AG10803 (cell line): Measurements from ENCODE around the gene RPL18.

Experiments
- DNase-seq: peaks from one replicate; pipeline ENCODE4 v3.0.0; 2010; ENCODE audit warnings: low read depth
- H3K4me3 ChIP-seq: 2 replicates; pipeline ENCODE4 v1.5.1; 2011; ENCODE audit warnings: mild to moderate bottlenecking, low read length, control low read depth
- TF ChIP-seq, protein P1 (sequence below): conservative IDR thresholded peaks from 2 replicates; pipeline ENCODE4 v1.5.1; 2011; ENCODE audit warnings: mild to moderate bottlenecking, low read length, control low read depth, inconsistent platforms

Gene RPL18

DNA sequence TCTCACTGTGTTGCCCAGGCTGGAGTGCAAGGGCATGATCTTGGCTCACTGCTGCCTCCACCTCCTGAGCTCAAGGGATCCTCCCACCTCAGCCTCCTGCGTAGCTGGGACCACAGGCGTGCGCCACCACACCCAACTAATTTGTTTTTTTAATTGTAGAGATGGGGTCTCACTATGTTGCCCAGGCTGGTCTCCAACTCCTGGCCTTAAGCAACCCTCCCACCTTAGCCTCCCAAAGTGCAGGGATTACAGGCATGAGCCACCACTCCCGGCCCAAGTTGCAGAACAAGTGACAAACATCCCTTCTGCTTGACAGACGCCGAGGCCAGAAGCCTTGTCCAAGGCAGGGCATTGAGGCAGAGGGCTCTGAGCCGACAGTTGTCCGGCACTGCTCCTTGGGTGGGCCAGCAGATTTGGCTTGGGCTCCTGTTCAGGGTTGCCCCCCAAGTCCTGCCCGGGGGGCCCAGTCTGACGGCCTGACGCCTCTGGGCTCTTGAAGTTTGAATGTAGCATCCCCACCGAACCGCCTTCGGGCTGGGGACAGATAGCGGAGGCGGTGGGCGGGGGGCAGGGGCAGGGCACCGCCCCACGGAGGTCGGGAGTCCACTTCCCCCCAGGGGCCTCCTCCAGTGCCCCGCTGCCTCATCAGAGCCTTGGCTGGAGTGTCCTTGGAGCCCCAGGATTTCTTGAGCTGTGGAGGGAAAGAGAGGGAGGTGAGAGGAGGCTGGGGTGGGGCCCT, 18.1 kb downstream of the RPL18 start:
- DNase-seq: no peak
- H3K4me3 ChIP-seq: no peak overlapping the region
- TF ChIP-seq, protein P1, sequence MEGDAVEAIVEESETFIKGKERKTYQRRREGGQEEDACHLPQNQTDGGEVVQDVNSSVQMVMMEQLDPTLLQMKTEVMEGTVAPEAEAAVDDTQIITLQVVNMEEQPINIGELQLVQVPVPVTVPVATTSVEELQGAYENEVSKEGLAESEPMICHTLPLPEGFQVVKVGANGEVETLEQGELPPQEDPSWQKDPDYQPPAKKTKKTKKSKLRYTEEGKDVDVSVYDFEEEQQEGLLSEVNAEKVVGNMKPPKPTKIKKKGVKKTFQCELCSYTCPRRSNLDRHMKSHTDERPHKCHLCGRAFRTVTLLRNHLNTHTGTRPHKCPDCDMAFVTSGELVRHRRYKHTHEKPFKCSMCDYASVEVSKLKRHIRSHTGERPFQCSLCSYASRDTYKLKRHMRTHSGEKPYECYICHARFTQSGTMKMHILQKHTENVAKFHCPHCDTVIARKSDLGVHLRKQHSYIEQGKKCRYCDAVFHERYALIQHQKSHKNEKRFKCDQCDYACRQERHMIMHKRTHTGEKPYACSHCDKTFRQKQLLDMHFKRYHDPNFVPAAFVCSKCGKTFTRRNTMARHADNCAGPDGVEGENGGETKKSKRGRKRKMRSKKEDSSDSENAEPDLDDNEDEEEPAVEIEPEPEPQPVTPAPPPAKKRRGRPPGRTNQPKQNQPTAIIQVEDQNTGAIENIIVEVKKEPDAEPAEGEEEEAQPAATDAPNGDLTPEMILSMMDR: no peak

DNA sequence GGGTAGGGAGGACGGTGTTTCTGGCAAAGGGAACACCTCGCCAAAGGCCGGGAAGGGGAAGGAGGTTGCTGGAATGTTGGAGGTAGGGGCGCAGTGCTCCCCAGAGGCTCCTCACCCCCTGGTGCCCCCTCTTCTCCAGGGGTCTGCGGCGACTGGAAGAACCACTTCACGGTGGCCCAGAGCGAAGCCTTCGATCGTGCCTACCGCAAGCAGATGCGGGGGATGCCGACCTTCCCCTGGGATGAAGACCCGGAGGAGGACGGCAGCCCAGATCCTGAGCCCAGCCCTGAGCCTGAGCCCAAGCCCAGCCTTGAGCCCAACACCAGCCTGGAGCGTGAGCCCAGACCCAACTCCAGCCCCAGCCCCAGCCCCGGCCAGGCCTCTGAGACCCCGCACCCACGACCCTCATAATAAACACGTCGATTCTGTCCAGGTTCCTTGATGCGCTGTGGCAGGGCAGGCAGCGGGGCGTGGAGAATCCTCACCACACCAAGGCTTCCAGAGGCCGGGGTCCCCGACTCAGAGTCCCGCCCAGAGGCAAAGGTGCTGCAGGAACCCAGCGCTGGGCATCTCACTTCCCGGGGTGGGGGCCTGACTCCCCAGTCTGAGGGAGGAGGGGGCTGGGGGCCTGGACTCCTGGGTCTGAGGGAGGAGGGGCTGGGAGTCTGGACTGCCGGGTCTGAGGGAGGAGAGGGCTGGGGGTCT, 19.8 kb downstream of the RPL18 start:
- no peak for DNase-seq
- TF ChIP-seq, protein P1: no peak
- no peak overlapping the region for H3K4me3 ChIP-seq

DNA sequence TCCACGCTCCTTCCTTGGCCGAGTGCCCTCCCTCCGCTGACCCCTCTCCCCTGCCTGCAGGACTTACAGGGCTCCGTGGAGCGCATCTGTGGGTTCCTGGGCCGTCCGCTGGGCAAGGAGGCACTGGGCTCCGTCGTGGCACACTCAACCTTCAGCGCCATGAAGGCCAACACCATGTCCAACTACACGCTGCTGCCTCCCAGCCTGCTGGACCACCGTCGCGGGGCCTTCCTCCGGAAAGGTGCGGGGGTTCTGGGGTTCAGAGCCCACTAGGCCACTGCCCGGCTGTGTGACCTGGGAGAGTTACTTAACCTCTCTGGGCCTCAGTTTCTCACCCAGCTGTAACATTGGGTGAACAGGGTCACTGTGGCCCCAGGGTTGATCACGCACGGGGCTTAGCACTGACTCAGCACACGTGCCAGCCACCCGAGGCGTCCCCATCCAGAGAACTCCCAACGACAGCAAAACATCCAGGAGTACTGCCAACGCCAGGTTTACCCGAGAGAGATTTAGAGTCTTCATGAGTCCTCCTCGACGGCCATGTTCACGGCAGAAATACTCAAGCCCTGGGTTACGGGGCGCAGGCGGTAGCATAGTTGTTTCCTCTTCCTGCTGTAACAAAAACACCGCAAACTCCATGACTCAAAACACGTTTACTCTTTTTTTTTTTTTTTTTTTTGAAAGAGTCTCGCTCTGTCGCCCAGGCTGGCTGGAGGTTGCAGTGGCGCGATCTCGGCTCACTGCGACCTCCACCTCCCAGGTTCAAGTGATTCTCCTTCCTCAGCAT, 22.1 kb downstream of the RPL18 start:
- no peak for DNase-seq
- TF ChIP-seq, protein P1: no peak
- H3K4me3 ChIP-seq: no peak overlapping the region

DNA sequence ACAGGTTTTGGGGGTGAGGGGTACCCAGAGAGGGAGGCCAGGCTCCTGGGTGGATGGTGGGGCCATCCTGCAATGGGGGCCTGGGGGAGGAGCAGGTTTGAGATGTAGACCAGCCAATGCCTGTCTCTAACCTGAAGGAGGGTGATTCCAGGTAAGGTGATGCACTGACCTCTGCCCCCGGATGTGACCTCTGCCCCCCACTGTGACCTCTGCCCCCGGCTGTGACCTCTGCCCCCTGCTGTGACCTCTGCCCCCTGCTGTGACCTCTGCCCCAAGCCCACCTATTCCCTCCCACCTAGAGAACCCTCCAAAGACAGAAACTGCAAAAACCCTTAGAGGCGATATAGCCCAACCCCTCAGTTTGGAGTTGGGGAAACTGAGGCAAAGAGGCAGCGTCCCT, 22.7 kb downstream of the RPL18 start:
- no peak overlapping the region for H3K4me3 ChIP-seq
- TF ChIP-seq, protein P1: no peak
- no peak for DNase-seq

DNA sequence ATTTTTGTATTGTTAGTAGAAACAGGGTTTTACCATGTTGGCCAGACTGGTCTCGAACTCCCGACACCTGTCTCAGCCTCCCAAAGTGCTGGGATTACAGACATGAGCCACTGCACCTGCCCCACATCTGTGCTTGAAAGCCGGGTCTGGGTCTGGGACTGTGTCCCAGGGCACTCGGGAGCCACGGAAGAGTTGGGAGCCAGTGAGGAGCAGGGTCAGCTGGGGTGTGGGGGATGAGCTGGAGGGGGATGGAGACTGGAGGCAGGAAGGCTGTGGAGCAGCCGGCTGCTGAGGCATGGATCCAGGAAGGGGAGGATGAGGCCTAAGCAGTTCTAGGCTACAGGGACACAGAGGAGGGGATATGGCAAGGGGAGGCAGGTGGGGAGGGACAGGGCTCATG, 23.1 kb downstream of the RPL18 start:
- TF ChIP-seq, protein P1: no peak
- no peak for DNase-seq
- H3K4me3 ChIP-seq: no peak overlapping the region

DNA sequence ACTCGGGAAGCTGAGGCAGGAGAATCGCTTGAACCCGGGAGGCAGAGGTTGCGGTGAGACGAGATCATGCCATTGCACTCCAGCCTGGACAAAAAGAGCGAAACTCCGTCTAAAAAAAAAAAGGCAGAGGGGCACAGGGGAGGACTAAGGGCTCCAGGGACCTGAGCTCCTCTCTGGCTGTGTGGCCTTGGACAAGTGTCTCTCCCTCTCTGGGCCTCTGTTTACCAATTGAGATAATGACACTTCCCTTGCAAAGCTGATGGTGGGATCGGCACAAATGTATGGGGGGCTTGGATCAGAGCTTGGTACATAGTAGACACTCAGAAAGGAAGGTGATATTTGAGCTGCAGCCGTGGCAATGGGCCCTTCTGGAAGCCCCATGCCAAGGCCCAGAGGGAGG, 23.8 kb downstream of the RPL18 start:
- TF ChIP-seq, protein P1: no peak
- DNase-seq: no peak

More for the DNA sequence above, 23.8 kb downstream of the RPL18 start:
- H3K4me3 ChIP-seq: no peak overlapping the region
